Endodermal cell (in vitro differentiated cells): ENCODE measurements around the gene ADRA2A. TPM values are rescaled to one million over a fixed set of nuclear protein-coding genes. Genes with fewer than 3 reads are reported as not detected.
A peak's percentile ranks its signal among the peaks of the same experiment; 100 is the strongest.

Experiments
- DNase-seq: peaks from one replicate; pipeline ENCODE4 v3.0.0-alpha.2; 2017
- H3K27ac ChIP-seq: 2 replicates; pipeline ENCODE4 v1.5.1; 2013; ENCODE audit warnings: mild to moderate bottlenecking, low read depth, low read length, moderate library complexity
- H3K27me3 ChIP-seq: 2 replicates; pipeline ENCODE4 v1.6.1; 2013; ENCODE audit warnings: mild to moderate bottlenecking, low read length, moderate library complexity; ENCODE audit not compliant: insufficient read depth, control insufficient read depth, poor library complexity, severe bottlenecking
- H3K36me3 ChIP-seq: 2 replicates; pipeline ENCODE4 v1.7.0; 2013; ENCODE audit warnings: mild to moderate bottlenecking, low read length, moderate library complexity; ENCODE audit not compliant: control insufficient read depth, insufficient read depth
- H3K4me1 ChIP-seq: one replicate; pipeline ENCODE4 v1.7.0; 2013; ENCODE audit warnings: low read length; ENCODE audit not compliant: control insufficient read depth, insufficient read depth
- H3K4me3 ChIP-seq: 2 replicates; pipeline ENCODE4 v1.5.1; 2013; ENCODE audit warnings: mild to moderate bottlenecking, low read length, moderate library complexity
- H3K9ac ChIP-seq: 2 replicates; pipeline ENCODE4 v1.6.1; 2013; ENCODE audit warnings: mild to moderate bottlenecking, low read length, moderate library complexity; ENCODE audit not compliant: poor library complexity, severe bottlenecking; ENCODE audit errors: extremely low read depth
- H3K9me3 ChIP-seq: 2 replicates; pipeline ENCODE4 v1.6.1; 2013; ENCODE audit warnings: mild to moderate bottlenecking, low read length, moderate library complexity; ENCODE audit not compliant: control insufficient read depth
- H3K27ac Mint-ChIP-seq: 2 replicates; pipeline ENCODE4 v1.8.0; 2020; ENCODE audit warnings: mixed read lengths
- H3K27me3 Mint-ChIP-seq: 2 replicates; pipeline ENCODE4 v1.8.0; 2021; ENCODE audit warnings: mild to moderate bottlenecking, mixed read lengths; ENCODE audit not compliant: insufficient read depth
- H3K36me3 Mint-ChIP-seq: 2 replicates; pipeline ENCODE4 v1.8.0; 2020; ENCODE audit warnings: low read depth, mixed read lengths
- H3K4me1 Mint-ChIP-seq: 2 replicates; pipeline ENCODE4 v1.8.0; 2020; ENCODE audit warnings: mixed read lengths
- H3K4me3 Mint-ChIP-seq: 2 replicates; pipeline ENCODE4 v1.8.0; 2020; ENCODE audit warnings: mild to moderate bottlenecking, moderate library complexity, mixed read lengths
- H3K9me3 Mint-ChIP-seq: 2 replicates; pipeline ENCODE4 v1.8.0; 2020; ENCODE audit warnings: mild to moderate bottlenecking, mixed read lengths
- WGBS, 2 experiments: methylation state at CpG; one replicate each; pipeline versions ENCODE4 v1.1.5 to v1.1.7; 2013; ENCODE audit warnings: missing lambda C conversion rate in 2 of 2, mixed read lengths in 1 of 2; ENCODE audit not compliant: insufficient coverage in 1 of 2, insufficient read length in 1 of 2; 5-methylcytosine and 5-hydroxymethylcytosine counted together
- total RNA-seq, 2 donors: library from RNA; stranded (reverse); fragmentation: NEBNext Ultra II Directional in 1 of 2; extraction: Animal tissue kit (Norgen Biotek cat#: 25700) in 1 of 2; gene quantifications; 2 replicates in 1 of 2; 3 replicates in 1 of 2; pipeline ENCODE4 v1.2.1, GENCODE V29; 2021
- TF ChIP-seq, protein P1 (sequence below): fragments of 200-600 bp; sonication (generic); conservative IDR thresholded peaks from 2 replicates; pipeline ENCODE4 v1.5.0; 2021; ENCODE audit warnings: antibody characterized with exemption, mild to moderate bottlenecking

ADRA2A gene
- total RNA-seq, 2 donors from 2014 or later, result 0.13 TPM; not detected in 1

DNA sequence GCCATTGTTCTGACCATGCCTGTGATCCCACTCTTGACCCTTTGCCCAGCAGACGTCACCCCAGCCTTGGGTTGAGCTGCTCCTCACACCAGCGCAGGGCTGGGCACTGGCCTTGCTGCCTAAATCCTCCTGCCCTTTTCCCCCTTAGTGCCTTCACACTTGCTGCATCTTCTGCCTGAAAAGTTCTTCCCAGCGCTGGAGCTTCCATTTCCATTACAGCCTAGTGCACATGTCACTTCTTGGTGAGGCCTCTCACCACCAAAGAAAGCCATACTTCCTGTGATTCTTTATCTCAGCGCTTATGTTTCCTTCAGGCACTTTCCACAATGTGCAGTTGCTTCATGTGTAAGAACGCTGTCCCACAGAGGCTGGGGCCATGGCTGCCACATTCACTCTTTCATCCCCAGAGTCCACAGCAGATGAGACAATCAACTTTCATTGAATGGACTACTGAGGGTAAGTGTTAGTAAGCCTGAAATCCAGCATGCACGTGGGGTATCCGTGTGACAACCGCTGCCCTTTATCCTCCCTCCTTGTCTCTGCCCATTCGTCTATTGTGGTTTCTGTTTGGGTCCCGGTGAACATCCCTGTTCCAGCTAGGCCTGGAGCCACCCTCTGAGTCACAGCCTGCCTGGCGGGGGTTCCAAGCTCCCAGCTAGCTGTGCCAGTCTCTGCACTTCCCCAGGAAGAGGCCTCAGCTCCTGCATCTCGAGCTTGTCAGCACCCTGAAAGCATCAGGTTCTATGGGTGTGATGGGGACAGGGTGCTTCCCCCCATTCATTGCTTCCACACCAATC is 37.3 kb downstream of the ADRA2A start:
- H3K27me3 ChIP-seq, result peaks cover 4% of the 10 kb centered on the region
- H3K27me3 Mint-ChIP-seq, result no peaks in the 10 kb centered on the region
- DNase-seq, result peak; percentile 17
- no peak overlapping the region for H3K4me3 ChIP-seq
- no peaks in the 10 kb centered on the region for H3K4me1 Mint-ChIP-seq
- TF ChIP-seq, protein P1, sequence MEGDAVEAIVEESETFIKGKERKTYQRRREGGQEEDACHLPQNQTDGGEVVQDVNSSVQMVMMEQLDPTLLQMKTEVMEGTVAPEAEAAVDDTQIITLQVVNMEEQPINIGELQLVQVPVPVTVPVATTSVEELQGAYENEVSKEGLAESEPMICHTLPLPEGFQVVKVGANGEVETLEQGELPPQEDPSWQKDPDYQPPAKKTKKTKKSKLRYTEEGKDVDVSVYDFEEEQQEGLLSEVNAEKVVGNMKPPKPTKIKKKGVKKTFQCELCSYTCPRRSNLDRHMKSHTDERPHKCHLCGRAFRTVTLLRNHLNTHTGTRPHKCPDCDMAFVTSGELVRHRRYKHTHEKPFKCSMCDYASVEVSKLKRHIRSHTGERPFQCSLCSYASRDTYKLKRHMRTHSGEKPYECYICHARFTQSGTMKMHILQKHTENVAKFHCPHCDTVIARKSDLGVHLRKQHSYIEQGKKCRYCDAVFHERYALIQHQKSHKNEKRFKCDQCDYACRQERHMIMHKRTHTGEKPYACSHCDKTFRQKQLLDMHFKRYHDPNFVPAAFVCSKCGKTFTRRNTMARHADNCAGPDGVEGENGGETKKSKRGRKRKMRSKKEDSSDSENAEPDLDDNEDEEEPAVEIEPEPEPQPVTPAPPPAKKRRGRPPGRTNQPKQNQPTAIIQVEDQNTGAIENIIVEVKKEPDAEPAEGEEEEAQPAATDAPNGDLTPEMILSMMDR, result no peak
- no peaks in the 10 kb centered on the region for H3K9me3 ChIP-seq
- no peak overlapping the region for H3K9ac ChIP-seq
- no peaks in the 10 kb centered on the region for H3K36me3 ChIP-seq
- 91% methylated on average over 9 to 12 of the region's 12 CpGs for WGBS, 2 experiments
- no peak overlapping the region for H3K27ac Mint-ChIP-seq
- H3K4me1 ChIP-seq, result no peaks in the 10 kb centered on the region
- H3K4me3 Mint-ChIP-seq, result no peak overlapping the region
- H3K9me3 Mint-ChIP-seq, result no peaks in the 10 kb centered on the region
- H3K27ac ChIP-seq, result no peak overlapping the region
- no peaks in the 10 kb centered on the region for H3K36me3 Mint-ChIP-seq

- Histone ChIP-seq H3K9ac (no peak overlapping the region), H3K36me3 (no peaks in the 10 kb centered on the region), H3K4me3 (no peak overlapping the region), H3K4me1 (no peaks in the 10 kb centered on the region), H3K27ac (no peak overlapping the region), H3K27me3 (peaks cover 4% of the 10 kb centered on the region), H3K9me3 (no peaks in the 10 kb centered on the region)
- Mint-ChIP-seq H3K27me3 (no peaks in the 10 kb centered on the region), H3K9me3 (no peaks in the 10 kb centered on the region), H3K4me1 (no peaks in the 10 kb centered on the region), H3K27ac (no peak overlapping the region), H3K4me3 (no peak overlapping the region), H3K36me3 (no peaks in the 10 kb centered on the region)
- peak; percentile 46 for DNase-seq
- 90 to 100% methylated on average over 1 to 12 of the region's 12 CpGs for WGBS, 2 experiments
- TF ChIP-seq, protein P1, result no peak
Measured at GRCh38 chr10:111114758-111115500, 38.1 kb downstream of the ADRA2A start.

- H3K9me3 ChIP-seq, result no peaks in the 10 kb centered on the region
- no peaks in the 10 kb centered on the region for H3K9me3 Mint-ChIP-seq
Measured at GRCh38 chr10:111116211-111116610, 39.4 kb downstream of the ADRA2A start.

More at GRCh38 chr10:111116211-111116610, 39.4 kb downstream of the ADRA2A start:
- H3K4me3 Mint-ChIP-seq, result no peak overlapping the region
- H3K36me3 ChIP-seq, result no peaks in the 10 kb centered on the region
- WGBS, 2 experiments, result 87 to 90% methylated on average over 3 to 9 of the region's 9 CpGs
- no peaks in the 10 kb centered on the region for H3K4me1 Mint-ChIP-seq
- H3K4me3 ChIP-seq, result no peak overlapping the region
- no peak overlapping the region for H3K9ac ChIP-seq
- H3K27me3 Mint-ChIP-seq, result no peaks in the 10 kb centered on the region
- H3K27ac Mint-ChIP-seq, result no peak overlapping the region
- DNase-seq, result peak; percentile 30
- H3K27ac ChIP-seq, result no peak overlapping the region
- H3K4me1 ChIP-seq, result no peaks in the 10 kb centered on the region
- TF ChIP-seq, protein P1, result no peak
- H3K27me3 ChIP-seq, result peaks cover 7% of the 10 kb centered on the region
- no peaks in the 10 kb centered on the region for H3K36me3 Mint-ChIP-seq
